Sigmoid colon (tissue), 4 donors: Measurements from ENCODE around the gene DIP2C.
A peak's percentile ranks its signal among the peaks of the same experiment; 100 is the strongest.

Experiments
- EP300 ChIP-seq, 4 donors: sonication (generic); formaldehyde crosslinking; IDR thresholded peaks; one replicate each; pipeline ENCODE4 v1.6.1; 2017; ENCODE audit warnings: antibody characterized with exemption in 4 of 4
- POLR2A ChIP-seq, 2 donors: fragments of 450-650 bp; IDR thresholded peaks; one replicate each; pipeline ENCODE4 v1.6.1; 2016; ENCODE audit warnings: antibody characterized with exemption in 2 of 2, mild to moderate bottlenecking in 2 of 2, moderate library complexity in 2 of 2
- POLR2AphosphoS5 ChIP-seq, 4 donors: sonication (generic); formaldehyde crosslinking; IDR thresholded peaks; one replicate each; pipeline ENCODE4 v1.6.1; 2017; ENCODE audit warnings: antibody characterized with exemption in 4 of 4
- TF ChIP-seq, protein P1 (sequence below), 4 experiments: fragments of 450-650 bp in 3 of 4; fragments of 200-600 bp in 1 of 4; IDR thresholded peaks; one replicate each; pipeline ENCODE4 v1.5.1; 2016 to 2019; ENCODE audit warnings: antibody characterized with exemption in 4 of 4, mild to moderate bottlenecking in 3 of 4, moderate library complexity in 2 of 4

DNA sequence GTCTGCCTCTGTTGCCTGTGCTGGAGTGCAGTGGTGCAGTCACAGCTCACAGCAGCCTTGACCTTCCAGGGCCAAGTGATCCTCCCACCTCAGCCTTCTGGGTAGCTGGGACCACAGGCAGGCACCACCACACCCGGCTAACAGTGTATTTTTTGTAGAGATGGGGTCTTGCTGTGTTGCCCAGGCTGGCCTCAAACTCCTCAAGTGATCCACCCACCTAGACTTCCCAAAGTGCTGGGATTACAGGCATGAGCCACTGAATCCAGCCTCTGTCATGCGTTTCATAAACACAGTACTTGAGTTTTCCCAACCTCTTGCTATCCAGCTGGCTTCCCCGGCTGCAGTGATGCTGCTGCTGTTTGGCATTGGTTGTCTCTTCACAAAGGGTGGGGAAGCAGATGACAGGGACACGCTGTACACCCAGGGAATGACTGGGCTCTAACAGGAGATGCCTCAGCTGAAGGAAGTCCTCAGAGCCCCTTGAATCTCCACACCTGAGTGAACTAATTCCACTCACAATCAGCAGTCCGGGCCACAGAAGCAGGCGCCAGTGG lies 191.5 kb downstream of the DIP2C start:
- TF ChIP-seq, protein P1, sequence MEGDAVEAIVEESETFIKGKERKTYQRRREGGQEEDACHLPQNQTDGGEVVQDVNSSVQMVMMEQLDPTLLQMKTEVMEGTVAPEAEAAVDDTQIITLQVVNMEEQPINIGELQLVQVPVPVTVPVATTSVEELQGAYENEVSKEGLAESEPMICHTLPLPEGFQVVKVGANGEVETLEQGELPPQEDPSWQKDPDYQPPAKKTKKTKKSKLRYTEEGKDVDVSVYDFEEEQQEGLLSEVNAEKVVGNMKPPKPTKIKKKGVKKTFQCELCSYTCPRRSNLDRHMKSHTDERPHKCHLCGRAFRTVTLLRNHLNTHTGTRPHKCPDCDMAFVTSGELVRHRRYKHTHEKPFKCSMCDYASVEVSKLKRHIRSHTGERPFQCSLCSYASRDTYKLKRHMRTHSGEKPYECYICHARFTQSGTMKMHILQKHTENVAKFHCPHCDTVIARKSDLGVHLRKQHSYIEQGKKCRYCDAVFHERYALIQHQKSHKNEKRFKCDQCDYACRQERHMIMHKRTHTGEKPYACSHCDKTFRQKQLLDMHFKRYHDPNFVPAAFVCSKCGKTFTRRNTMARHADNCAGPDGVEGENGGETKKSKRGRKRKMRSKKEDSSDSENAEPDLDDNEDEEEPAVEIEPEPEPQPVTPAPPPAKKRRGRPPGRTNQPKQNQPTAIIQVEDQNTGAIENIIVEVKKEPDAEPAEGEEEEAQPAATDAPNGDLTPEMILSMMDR (IDR thresholded peaks at IDR 0.05) = no peak
- TF ChIP-seq POLR2A (IDR thresholded peaks at IDR 0.05) (no peak), EP300 (IDR thresholded peaks at IDR 0.05) (peak in 3 of 4 donors; percentile 30 to 97 (median 75)), POLR2AphosphoS5 (IDR thresholded peaks at IDR 0.05) (peak; percentile 57 to 85 (median 62))
